HepG2 (cell line): ENCODE results near the gene AP3D1. TPM values are rescaled to one million over a fixed set of nuclear protein-coding genes. Genes with fewer than 3 reads are reported as not detected.

Experiments
- BORCS8-MEF2B ChIP-seq: sonication (generic); formaldehyde crosslinking; IDR thresholded peaks from 2 replicates; pipeline ENCODE4 v1.8.0; 2022; ENCODE audit warnings: mild to moderate bottlenecking, missing genetic modification reagents
- CENPT ChIP-seq: sonication (generic); formaldehyde crosslinking; IDR thresholded peaks from 2 replicates; pipeline ENCODE4 v1.8.0; 2022; ENCODE audit warnings: low read depth, mild to moderate bottlenecking, moderate library complexity, missing genetic modification reagents
- FOXM1 ChIP-seq: sonication (generic); formaldehyde crosslinking; IDR thresholded peaks from 2 replicates; pipeline ENCODE4 v1.5.0; 2020; ENCODE audit warnings: missing genetic modification reagents
- FOXP1 ChIP-seq, 2 experiments: fragments of 450-650 bp in 1 of 2; IDR thresholded peaks; 2 replicates each; pipeline ENCODE4 v1.6.1; 2017 to 2018; ENCODE audit warnings: antibody characterized with exemption in 1 of 2
- GLI4 ChIP-seq: sonication (generic); formaldehyde crosslinking; IDR thresholded peaks from 2 replicates; pipeline ENCODE4 v1.5.1; 2020; ENCODE audit warnings: missing genetic modification reagents, mild to moderate bottlenecking, moderate library complexity, borderline replicate concordance
- MLLT10 ChIP-seq: sonication (generic); formaldehyde crosslinking; IDR thresholded peaks from 2 replicates; pipeline ENCODE4 v1.4.0; 2020; ENCODE audit warnings: missing genetic modification reagents
- NFIB ChIP-seq: sonication (generic); formaldehyde crosslinking; IDR thresholded peaks from 2 replicates; pipeline ENCODE4 v1.9.0; 2021; ENCODE audit warnings: missing genetic modification reagents, mild to moderate bottlenecking, borderline replicate concordance
- NR0B2 ChIP-seq: sonication (generic); formaldehyde crosslinking; IDR thresholded peaks from 2 replicates; pipeline ENCODE4 v1.4.0; 2020; ENCODE audit warnings: mild to moderate bottlenecking, missing genetic modification reagents
- SIN3B ChIP-seq: fragments of 150-350 bp; IDR thresholded peaks from 2 replicates; pipeline ENCODE4 v1.6.1; 2014; ENCODE audit warnings: low read length
- SNAPC4 ChIP-seq: sonication (generic); formaldehyde crosslinking; IDR thresholded peaks from 2 replicates; pipeline ENCODE4 v1.4.0; 2020; ENCODE audit warnings: mild to moderate bottlenecking, missing genetic modification reagents
- TFE3 ChIP-seq: IDR thresholded peaks from 2 replicates; pipeline ENCODE4 v1.6.1; 2016
- ZBTB42 ChIP-seq: sonication (generic); formaldehyde crosslinking; IDR thresholded peaks from 2 replicates; pipeline ENCODE4 v1.5.0; 2020; ENCODE audit warnings: mild to moderate bottlenecking, missing genetic modification reagents
- ZFP1 ChIP-seq: IDR thresholded peaks from 2 replicates; pipeline ENCODE4 v1.6.1; 2016
- ZNF138 ChIP-seq: sonication (generic); formaldehyde crosslinking; IDR thresholded peaks from 2 replicates; pipeline ENCODE4 v1.5.0; 2020; ENCODE audit warnings: mild to moderate bottlenecking, low read depth, missing genetic modification reagents
- ZNF282 ChIP-seq: fragments of 450-650 bp; IDR thresholded peaks from 2 replicates; pipeline ENCODE4 v1.6.1; 2018; ENCODE audit not compliant: partially characterized antibody
- ZNF460 ChIP-seq: sonication (generic); formaldehyde crosslinking; IDR thresholded peaks from 2 replicates; pipeline ENCODE4 v1.5.1; 2020; ENCODE audit warnings: missing genetic modification reagents, mild to moderate bottlenecking, borderline replicate concordance
- ZNF530 ChIP-seq: sonication (generic); formaldehyde crosslinking; IDR thresholded peaks from 2 replicates; pipeline ENCODE4 v1.5.0; 2020; ENCODE audit warnings: low read depth, mild to moderate bottlenecking, missing genetic modification reagents
- ZNF589 ChIP-seq: sonication (generic); formaldehyde crosslinking; conservative IDR thresholded peaks from 2 replicates; pipeline ENCODE4 v1.8.0; 2022; ENCODE audit warnings: mild to moderate bottlenecking, moderate library complexity, missing genetic modification reagents
- ZNF7 ChIP-seq: IDR thresholded peaks from 2 replicates; pipeline ENCODE4 v1.6.1; 2016; ENCODE audit warnings: missing biosample characterization, missing genetic modification reagents
- ZNF841 ChIP-seq: sonication (generic); formaldehyde crosslinking; IDR thresholded peaks from 2 replicates; pipeline ENCODE4 v1.8.1; 2023; ENCODE audit warnings: missing genetic modification reagents, borderline replicate concordance
- ZNF891 ChIP-seq: sonication (generic); formaldehyde crosslinking; IDR thresholded peaks from 2 replicates; pipeline ENCODE4 v1.5.0; 2020; ENCODE audit warnings: mild to moderate bottlenecking, missing genetic modification reagents
- ZSCAN20 ChIP-seq: sonication (generic); formaldehyde crosslinking; IDR thresholded peaks from 2 replicates; pipeline ENCODE4 v1.4.0; 2020; ENCODE audit warnings: missing genetic modification reagents, mild to moderate bottlenecking, borderline replicate concordance
- polyA plus RNA-seq, 8 experiments: library from polyadenylated mRNA; depleted of rRNA in 3 of 8; stranded (reverse) in 7 of 8; unstranded in 1 of 8; fragments of >200 nt; fragmentation: Illumina TruSeq in 4 of 8; extraction: Trizol in 4 of 8; gene quantifications; 2 replicates each; pipeline versions ENCODE4 v1.2.1 to v1.2.3, GENCODE V29; 2011 to 2016; ENCODE audit warnings: low read depth in 4 of 8, missing spikeins in 1 of 8, mixed read lengths in 1 of 8; ENCODE audit not compliant: insufficient read depth in 1 of 8
- total RNA-seq, 5 experiments: library from RNA; depleted of rRNA; stranded (reverse); fragments of >200 nt; fragmentation: Illumina TruSeq; extraction: Trizol; gene quantifications; 2 replicates each; pipeline ENCODE4 v1.2.3, GENCODE V29; 2016; ENCODE audit warnings: low read depth in 1 of 5

The AP3D1 gene
- total and polyA plus RNA-seq, 2 of the 13 experiments (the other 11 are each of a cell fraction or from before 2014, with no cell fraction given): 68.0 to 82.6 TPM

- TF ChIP-seq SIN3B (no peak), ZBTB42 (CRISPR knock-in tag) (no peak), ZFP1 (CRISPR knock-in tag) (no peak), MLLT10 (CRISPR knock-in tag) (no peak), SNAPC4 (CRISPR knock-in tag) (no peak), ZNF589 (CRISPR knock-in tag) (no peak), NR0B2 (CRISPR knock-in tag) (no peak), NFIB (no peak), BORCS8-MEF2B (CRISPR knock-in tag) (no peak), ZNF460 (CRISPR knock-in tag) (no peak; the same call in 1 of the 2 replicates), ZNF530 (CRISPR knock-in tag) (no peak), CENPT (no peak), FOXM1 (CRISPR knock-in tag) (no peak), FOXP1 (IDR thresholded peaks at IDR 0.05) (no peak), FOXP1 (CRISPR knock-in tag; IDR thresholded peaks at IDR 0.05) (peak; percentile 0; the same call in 1 of the 2 replicates), ZSCAN20 (CRISPR knock-in tag) (no peak), ZNF7 (CRISPR knock-in tag) (no peak), GLI4 (CRISPR knock-in tag) (no peak), ZNF282 (no peak), ZNF891 (CRISPR knock-in tag) (no peak), ZNF138 (CRISPR knock-in tag) (no peak), TFE3 (no peak), ZNF841 (CRISPR knock-in tag) (no peak)
These were observed 20.2 kb upstream of the AP3D1 start (continued) for GRCh38 chr19:2171349-2172145.
